SU-DHL-6 (cell line): ENCODE results near the gene CCDC68.

Experiments used
- CTCF ChIP-seq: fragments of 200-600 bp; sonication (generic); IDR thresholded peaks from one replicate; pipeline ENCODE4 v1.5.1; 2017; ENCODE audit warnings: antibody characterized with exemption, mild to moderate bottlenecking, low read length, moderate library complexity; ENCODE audit not compliant: insufficient read depth, poor library complexity, severe bottlenecking
- EZH2phosphoT487 ChIP-seq: fragments of 200-600 bp; sonication (generic), shearing (Covaris generic); conservative IDR thresholded peaks from 2 replicates; pipeline ENCODE4 v1.6.1; 2018; ENCODE audit warnings: mild to moderate bottlenecking, antibody characterized with exemption, low read length, moderate library complexity, mixed read lengths

- TF ChIP-seq CTCF (no peak), EZH2phosphoT487 (no peak)
These were observed 48.9 kb downstream of the CCDC68 start for GRCh38 chr18:54910161-54910919.
